GM19452 (cell line): ENCODE measurements around the gene SLC39A3.

Experiments
- ATAC-seq: cut with Tn5 transposase; IDR thresholded peaks from one replicate; pipeline ENCODE4 v1.9.1; 2021; ENCODE audit not compliant: unreplicated experiment

Gene SLC39A3, protein sequence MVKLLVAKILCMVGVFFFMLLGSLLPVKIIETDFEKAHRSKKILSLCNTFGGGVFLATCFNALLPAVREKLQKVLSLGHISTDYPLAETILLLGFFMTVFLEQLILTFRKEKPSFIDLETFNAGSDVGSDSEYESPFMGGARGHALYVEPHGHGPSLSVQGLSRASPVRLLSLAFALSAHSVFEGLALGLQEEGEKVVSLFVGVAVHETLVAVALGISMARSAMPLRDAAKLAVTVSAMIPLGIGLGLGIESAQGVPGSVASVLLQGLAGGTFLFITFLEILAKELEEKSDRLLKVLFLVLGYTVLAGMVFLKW

DNA sequence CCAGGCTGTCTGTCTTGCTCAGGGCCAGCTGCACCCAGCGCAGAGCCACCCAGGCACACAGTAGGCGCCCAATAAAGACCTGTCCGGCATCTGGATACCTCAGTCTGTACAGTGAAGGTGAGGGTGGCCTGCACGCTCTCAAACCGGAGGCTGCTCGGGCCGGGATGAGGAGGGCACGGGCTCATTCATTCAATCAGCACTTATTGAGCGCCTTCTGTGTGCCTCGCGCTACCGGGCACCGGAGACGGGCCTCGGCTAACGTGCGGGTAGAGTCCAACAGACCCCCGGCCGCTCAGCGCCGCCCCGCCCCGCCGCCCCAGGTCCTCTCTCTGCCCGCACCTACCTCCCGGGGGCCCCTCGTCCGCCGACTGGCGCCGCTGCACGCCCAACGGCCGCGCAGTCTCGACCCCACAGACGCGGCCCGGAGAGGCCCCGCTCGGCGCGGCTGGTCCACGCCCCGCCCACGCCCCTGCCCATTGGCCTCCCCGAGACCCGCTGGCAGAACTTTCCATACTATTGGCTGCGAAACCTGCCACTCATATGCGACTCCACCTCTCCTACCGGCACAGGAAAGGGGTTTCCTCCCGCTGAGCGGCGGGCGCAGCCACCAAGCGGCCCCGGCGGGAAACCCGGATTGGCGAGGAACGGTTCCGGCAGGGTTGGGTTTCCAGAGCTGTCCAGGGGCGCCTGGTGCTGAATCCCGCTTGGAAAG lies at the start of gene SLC39A3:
TSS of gene SLC39A3 (minus strand) at position 416 of the 712 bp plus-strand sequence. CDS start 2,760 bp downstream, outside the sequence.
- ATAC-seq: peak; percentile 92

GRCh38 chr19:2788237-2788636 lies 48.4 kb upstream of the SLC39A3 start:
- ATAC-seq: no peak

DNA sequence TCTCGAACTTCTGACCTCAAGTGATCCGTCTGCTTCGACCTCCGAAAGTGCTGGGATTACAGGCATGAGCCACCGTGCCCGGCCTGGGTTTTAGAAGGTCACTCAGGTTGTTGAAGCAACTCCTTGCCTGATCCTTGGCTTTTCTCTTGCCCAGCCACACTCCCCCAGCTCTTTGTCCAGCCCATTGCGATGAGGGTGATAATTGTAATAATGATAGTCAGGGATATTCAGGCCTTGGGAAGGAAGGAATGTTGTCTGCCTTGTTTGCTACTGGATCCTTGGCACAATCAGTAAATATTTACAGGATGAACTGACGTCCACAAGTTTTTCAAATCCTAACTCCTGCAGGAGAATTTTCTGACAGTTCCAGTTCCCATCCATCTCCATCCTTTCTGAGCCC lies 47.3 kb upstream of the SLC39A3 start:
- ATAC-seq: no peak

DNA sequence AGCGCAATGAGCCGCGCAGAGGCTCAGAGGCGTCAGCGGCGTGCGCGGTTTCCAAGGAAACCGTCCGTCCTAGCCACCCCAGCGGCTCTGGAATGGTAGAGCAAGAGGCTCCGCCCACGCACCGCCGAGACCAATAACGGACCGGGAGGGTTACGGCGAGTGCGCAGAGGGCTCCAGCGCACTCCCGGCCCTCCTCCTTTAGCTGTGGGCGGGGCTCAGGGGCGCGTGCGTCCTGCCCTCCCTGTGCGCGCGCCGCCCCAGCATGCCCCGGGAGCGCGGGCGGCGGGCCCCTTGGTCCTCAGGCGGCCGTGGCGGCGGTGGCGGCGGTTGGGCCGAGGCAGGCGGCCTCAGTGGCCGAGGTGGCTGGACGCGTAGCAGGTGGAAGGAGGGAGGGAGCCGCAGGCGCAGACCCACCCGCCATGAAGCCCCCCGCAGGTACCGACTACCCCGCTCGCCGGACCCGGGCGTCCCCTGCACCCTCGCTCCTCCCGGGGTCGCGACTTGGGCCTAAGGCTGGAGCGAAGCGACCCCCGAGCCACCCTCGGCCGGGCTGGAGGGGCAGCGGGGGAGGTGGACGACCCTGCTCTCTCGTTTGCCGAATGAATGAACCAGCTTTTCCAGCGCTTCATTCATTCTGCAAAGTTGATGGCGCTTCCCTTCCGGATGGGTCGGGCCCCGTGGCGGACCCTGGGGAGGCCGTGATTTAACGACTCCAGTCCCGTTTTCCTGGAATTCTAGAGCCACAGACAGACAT lies 45.6 kb upstream of the SLC39A3 start, which contains the start of gene THOP1:
TSS of gene THOP1 (plus strand) at position 260 of the 754 bp plus-strand sequence. CDS start at position 420, 160 bp downstream.
- ATAC-seq: peak; percentile 58

- no peak for ATAC-seq
Observed at GRCh38 chr19:2783781-2784145, 43.9 kb upstream of the SLC39A3 start.

DNA sequence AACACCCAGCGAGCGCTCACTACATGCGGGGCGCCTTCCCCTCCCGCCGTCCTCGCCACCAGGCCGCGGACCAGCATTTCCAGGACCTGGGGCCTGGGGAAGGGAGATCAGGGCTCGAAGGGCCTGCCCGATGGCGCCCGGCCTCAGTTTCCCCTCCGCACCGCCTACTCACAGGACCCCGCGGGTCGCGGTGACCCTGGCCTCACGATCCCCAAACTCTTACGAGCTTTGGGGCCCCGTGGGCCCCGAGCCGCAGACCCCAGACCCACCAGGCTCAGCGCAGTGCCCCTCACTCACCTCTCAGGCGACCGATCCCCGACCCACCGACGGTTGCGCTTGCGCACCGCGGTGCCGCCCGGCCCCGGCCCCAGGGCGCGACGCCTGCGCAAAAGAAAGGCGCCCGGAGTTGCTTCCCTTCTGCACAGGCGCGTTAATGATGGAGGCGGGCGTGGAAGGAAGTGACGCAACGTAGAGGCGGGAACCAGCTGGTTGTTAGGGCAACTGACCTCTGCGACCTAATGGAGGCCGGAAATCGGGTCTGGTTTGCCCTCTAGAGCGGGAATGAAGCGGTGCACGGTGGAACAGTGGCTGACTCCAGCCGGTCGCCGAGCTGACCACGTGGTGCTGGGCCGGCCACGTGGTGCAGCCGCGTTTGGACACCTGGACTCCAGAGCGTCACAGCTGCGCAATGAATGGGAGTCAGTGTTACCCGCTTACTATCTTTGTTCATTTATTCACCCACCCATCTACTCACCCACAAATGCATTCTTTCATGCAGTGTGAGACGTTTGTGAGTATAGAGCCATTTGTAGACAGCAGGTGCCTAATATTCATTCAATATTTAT lies 43.3 kb upstream of the SLC39A3 start, which contains the start of gene SGTA:
TSS of gene SGTA (minus strand) at position 338 of the 845 bp plus-strand sequence. CDS start 14,205 bp downstream, outside the sequence.
- peak; percentile 69 for ATAC-seq

- ATAC-seq: no peak
Observed at GRCh38 chr19:2782329-2782935, 42.6 kb upstream of the SLC39A3 start.

DNA sequence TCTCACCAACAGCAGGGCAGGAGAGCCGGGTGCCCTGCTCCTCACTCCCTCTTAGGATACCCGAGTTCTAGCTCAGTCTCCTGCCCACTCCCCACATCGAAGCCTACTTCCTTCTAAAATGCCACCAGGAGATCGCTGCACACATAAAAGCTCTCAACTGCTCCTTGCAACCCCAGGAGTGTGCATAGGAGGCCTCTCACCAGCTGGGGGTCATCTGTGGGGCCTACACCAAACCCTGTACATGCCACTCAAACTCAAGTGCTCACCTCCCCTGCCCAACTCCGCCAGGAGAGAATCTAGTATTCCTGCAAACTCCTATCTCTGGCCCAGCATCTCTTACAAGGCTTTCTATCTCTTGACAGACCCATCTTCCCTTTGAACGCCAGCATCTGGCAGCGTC lies 40.5 kb upstream of the SLC39A3 start:
- ATAC-seq: no peak

DNA sequence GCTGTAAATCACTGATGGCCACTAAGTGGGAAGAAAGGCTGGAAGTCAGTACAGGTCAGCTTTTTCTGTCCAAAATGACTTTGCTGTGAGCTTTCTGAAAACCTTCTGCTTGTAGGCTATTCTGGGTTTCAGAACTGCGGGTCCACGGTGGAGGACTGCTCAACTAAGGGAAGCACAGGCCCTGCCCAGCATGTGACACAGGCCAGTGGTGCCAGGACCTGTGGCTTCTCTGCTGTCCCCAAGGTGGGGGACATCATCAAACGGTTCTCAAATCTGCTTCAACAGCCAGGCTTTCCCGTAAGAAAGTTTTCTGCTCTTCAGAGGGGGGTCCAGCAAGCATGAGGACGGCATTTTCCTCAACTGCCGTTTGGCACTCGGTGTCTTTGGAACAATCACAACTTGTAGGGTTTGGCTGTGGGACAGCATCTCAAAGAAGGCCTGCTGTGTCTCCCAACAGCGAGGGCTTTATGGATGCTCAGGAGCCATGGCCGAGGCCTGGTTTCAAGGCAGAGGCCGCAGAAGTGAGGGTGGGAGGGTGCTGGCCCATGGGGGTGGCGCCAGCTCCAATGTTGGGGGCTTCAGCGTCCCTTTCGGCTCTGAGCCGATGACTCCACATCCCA lies 39.4 kb upstream of the SLC39A3 start:
- ATAC-seq: no peak

- ATAC-seq: no peak
Observed at GRCh38 chr19:2777952-2778683, 38.3 kb upstream of the SLC39A3 start.

GRCh38 chr19:2775556-2776430 lies 36.0 kb upstream of the SLC39A3 start:
- no peak for ATAC-seq

- ATAC-seq: no peak
Observed at GRCh38 chr19:2774953-2775555, 35.2 kb upstream of the SLC39A3 start.

DNA sequence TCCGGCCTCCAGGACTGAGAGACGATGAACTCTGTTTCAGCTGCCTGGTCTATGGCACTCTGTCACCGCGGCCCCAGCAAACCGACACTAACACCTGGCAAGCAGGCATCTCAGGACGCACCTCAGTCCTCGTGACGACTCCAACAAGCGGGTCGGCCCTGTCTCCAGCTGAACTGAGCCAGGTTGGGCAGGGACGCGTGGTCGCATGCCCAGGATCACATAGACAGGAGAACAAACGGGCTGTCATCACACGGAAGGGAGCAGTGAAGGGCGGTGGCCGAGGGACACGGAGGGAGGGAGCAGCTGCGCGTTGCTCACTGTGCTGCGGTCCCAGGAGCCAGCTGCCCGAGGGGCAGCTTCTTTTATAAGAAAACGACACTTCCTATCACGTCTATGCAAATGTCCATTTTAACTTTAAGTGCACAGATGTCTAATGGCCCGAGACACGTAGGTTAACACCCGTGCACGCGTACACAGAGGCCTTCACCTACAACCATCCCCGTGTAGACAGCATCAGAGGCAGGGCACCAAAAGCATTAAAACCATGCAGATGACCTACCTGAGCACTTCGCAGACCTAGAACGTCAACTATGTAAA lies 34.4 kb upstream of the SLC39A3 start:
- no peak for ATAC-seq

- ATAC-seq: no peak
Observed at GRCh38 chr19:2771786-2772674, 32.2 kb upstream of the SLC39A3 start.

DNA sequence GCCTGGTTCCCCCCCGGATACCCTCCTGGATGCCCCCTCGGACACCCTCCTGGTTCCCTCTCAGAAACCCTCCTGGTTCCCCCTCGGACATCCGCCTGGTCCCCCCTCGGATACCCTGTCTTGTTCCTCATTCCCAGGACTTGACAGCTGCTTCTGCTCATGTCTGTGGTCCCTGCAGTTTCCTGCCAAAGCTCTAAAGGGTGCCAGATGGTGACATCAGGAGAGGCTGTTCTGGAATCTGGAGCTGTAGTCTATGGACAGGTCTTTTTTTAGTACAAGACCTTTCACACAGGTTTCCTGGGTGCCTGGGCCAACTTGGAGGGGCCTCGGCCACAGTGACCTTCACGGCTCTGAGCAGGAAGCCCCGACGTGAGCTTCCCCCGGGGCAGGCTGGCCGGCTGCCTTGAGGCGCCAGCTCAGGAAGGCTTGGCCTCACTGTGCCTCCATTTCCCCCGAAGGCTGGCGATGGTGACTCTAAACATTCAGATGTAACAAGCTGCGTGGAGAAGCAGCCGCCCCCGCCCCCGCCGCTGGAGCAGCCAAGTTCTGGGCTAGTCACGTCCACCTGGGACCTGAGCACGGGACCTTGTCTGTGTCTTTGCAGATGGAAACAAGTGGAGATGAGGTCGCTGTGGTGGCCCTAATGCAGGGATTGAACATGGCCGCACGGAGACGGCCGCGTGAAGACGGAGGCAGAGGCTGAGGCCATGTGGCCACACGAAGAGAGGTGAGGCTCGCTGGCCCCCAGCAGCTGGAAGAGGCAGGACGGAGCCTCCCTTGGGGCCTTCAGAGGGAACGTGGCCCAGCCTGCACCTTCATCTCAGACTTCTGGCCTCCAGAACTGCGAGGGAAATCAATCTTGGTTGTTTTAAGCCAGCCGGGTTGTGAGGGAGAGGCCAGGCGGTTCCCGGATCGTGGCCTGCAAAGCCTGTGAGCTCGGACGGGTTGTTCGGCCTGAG lies 30.5 kb upstream of the SLC39A3 start:
- ATAC-seq: no peak
